ENCODE measurements around the gene RAVER2.

GRCh38 chr1:64848803-64849202 lies 103.9 kb downstream of the RAVER2 start:
- TF ChIP-seq CTCF (IDR thresholded peaks at IDR 0.05; ENCODE audit: low read length) (no peak), EZH2 (IDR thresholded peaks at IDR 0.05; ENCODE audit: borderline replicate concordance, low read length) (no peak)

Data from OCI-LY1 (cell line).